ENCODE data around the gene GABRQ.

DNA sequence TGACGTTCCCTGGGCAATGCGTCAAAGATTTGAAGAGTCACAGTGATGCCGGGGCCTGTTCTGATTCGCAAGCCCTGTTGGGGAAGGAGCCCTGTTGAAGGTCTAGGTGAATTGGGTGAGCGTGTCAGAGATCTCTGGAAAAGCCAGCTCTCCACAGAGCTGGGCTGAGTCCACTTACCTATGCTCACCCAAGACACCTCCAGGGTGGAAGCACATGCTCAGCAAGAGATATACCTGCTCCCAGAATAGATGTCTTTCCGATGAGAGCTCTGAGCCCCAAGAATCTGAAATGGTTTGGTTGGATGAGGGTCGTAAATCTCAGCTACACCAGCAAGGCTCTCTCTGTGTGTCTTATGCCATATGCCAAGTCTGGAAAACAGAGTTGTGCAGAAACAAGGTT is 1.7 kb downstream of the GABRQ start:
- TF ChIP-seq ARNT (IDR thresholded peaks at IDR 0.05): no peak
- TF ChIP-seq FOXM1 (IDR thresholded peaks at IDR 0.05; ENCODE audit: borderline replicate concordance): no peak
- TF ChIP-seq CTBP1 (IDR thresholded peaks at IDR 0.05; ENCODE audit: borderline replicate concordance): no peak
- no peak for TF ChIP-seq ELF4 (IDR thresholded peaks at IDR 0.05)
- TF ChIP-seq SP1 (IDR thresholded peaks at IDR 0.05): no peak
- no peak for TF ChIP-seq BHLHE40 (IDR thresholded peaks at IDR 0.05; ENCODE audit: borderline replicate concordance)
- no peak for TF ChIP-seq FOXK2 (IDR thresholded peaks at IDR 0.05)
- no peak for TF ChIP-seq L3MBTL2 (conservative IDR thresholded peaks at IDR 0.05)
- TF ChIP-seq, protein P1, sequence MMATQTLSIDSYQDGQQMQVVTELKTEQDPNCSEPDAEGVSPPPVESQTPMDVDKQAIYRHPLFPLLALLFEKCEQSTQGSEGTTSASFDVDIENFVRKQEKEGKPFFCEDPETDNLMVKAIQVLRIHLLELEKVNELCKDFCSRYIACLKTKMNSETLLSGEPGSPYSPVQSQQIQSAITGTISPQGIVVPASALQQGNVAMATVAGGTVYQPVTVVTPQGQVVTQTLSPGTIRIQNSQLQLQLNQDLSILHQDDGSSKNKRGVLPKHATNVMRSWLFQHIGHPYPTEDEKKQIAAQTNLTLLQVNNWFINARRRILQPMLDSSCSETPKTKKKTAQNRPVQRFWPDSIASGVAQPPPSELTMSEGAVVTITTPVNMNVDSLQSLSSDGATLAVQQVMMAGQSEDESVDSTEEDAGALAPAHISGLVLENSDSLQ (IDR thresholded peaks at IDR 0.05): no peak
- TF ChIP-seq NFRKB (IDR thresholded peaks at IDR 0.05): no peak
- no peak for TF ChIP-seq ZNF384 (IDR thresholded peaks at IDR 0.05)
- no peak for TF ChIP-seq TARDBP (IDR thresholded peaks at IDR 0.05)
